HG03064 (cell line): ENCODE data around the gene FIGNL2.

Experiments used
- ATAC-seq: cut with Tn5 transposase; IDR thresholded peaks from one replicate; pipeline ENCODE4 v1.9.1; 2021; ENCODE audit warnings: low read depth; ENCODE audit not compliant: unreplicated experiment

The FIGNL2 gene

DNA sequence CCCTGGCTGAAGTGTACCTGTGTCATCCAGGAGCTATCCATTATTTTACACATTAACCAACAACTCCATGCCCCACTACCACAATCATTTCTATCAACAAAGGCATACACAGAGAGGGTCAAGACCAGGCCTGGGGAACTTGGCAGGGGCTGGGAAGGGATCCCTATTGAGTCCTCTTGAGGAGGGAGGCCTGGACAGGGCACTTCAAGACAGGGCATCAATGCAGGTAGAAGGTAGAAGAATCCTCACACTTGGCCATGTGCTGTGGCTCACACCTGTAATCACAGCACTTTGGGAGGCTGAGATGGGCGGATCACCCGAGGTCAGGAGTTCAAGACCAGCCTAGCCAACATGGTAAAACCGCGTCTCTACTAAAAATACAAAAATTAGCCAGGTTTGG, 26.0 kb upstream of the FIGNL2 start:
- no peak for ATAC-seq

- ATAC-seq: no peak
These were observed 25.5 kb upstream of the FIGNL2 start for GRCh38 chr12:51874000-51874399.

GRCh38 chr12:51873251-51873994, 24.9 kb upstream of the FIGNL2 start:
- no peak for ATAC-seq

GRCh38 chr12:51872689-51872981, 24.1 kb upstream of the FIGNL2 start:
- ATAC-seq: no peak

DNA sequence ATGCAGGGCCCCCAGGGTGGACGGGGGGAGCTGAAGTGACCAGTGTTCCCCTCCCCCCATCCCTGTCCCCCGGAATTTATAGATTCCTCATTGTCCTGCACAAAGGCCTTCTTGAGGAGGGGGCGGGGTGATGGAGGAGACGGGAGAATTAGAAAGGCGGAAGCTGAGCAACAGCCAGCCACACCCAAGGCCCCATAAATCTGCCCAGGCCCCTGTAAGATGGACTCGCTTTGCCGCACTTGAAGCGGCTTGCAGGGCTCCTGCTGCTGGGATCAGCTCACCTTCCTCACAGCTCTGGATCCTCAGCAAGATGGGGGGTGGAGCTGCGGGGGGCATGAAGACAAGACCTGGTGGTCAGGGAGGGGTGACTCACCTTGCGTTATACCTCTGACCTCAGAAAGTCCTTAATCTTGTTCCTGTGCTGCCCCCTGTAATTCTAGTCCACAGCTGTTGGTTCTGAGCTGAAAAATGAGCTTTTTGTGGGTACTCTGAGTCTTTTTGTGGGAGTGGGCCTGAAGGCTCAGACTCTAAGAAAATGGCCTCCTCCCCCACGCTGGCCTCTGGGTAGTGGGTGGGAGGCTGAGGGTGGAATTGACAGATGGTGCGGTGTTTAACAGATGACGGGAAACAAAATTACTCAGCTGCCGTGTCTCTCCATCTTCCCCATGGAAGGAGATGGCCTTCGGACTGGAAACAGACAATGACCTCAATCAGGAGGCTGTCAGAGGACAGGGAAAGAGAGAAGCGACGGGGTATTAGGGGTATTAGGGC, 23.6 kb upstream of the FIGNL2 start:
- ATAC-seq: no peak

- ATAC-seq: no peak
These were observed 22.6 kb upstream of the FIGNL2 start for GRCh38 chr12:51871126-51871525.

DNA sequence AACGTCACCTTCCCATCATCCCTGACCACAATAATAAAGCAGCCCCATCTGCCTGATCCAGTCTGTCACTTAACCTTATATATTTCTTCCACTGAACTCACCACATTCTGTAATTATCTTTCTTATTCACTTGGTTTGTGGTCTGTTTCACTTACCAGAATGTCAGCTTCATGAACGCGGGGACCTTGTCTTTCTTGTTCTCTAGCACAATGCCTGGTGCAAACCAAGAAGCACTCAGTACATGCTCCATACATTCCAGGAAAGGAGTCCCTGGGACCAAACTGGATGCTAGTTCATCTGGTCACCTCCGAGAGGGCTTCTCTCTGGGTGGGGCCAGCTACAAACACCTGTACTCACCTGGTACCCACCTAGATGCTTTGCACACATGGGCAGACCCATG, 22.0 kb upstream of the FIGNL2 start:
- no peak for ATAC-seq

DNA sequence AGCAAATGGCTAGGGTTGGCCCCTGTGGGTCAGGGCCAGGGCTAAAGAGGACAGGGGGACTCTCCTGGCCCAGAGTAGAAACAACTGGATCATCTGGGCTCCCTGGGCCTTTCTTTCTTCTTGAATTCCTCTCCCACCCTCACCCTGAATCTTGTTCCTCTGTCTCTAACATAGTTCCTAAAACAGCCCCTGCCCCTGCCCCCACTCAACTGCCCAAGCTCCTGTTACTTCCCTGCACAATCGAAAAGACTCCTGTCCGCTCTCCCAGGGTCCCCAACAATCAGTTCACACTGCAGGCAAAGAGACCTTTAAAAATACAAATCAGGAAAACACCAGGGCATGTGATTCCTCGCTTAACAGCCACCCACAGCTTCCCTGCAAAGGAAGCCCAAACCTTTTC, 21.4 kb upstream of the FIGNL2 start:
- no peak for ATAC-seq

DNA sequence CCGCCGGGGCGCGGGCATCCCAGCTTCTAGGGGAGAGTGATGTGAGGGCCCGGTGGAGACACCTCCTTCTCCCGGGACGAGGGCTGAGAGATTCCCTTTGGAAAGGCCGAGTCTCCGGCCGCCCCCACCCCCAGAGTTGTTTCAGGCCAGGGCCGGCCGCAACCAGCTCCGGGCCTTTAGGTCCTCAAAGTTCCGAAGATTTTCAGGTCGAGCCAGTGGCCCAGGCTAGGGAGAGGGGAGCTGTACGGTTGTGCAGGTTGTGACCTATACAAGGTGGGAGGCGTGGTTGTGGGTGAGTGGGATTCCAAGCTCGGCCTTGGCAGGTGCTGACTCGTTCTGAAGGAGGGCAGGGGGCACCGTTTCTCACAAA, 21.0 kb upstream of the FIGNL2 start:
- ATAC-seq: no peak

DNA sequence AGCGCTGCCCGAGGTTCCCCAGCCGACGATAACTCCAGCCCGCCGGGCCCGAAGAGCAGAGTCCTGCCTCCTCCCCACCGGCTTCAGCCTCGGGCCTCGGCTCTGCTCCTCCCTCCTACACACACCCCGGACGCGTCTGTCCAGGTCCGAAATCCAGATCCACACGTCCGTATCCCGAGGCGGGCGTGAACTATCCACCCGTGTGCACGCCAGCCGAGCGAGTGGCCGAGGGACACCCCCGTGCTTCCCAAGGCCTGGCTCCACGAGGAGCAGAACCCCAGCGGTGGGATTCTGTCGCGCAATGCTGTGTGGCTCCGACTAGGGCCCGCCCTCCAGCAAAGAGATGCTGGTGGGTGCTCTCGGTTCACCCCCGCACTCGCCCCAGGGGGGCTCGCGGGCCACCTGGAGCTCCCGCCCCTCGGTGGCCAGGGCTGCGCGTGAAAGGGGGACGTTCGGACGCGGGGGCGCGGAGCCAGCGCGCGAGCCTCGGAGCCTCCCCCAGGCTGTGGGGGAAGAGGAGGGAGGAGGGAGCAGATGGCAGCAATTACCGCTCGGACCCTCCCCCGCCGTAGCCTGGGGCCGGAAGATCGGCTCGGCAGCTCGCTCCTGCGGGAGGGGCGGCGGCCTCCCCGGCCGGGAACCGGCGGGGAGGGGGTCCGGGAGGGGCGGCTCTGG, 20.4 kb upstream of the FIGNL2 start:
- ATAC-seq: no peak

GRCh38 chr12:51867796-51868428, 19.4 kb upstream of the FIGNL2 start:
- ATAC-seq: no peak

GRCh38 chr12:51867371-51867770, 18.9 kb upstream of the FIGNL2 start:
- ATAC-seq: no peak

DNA sequence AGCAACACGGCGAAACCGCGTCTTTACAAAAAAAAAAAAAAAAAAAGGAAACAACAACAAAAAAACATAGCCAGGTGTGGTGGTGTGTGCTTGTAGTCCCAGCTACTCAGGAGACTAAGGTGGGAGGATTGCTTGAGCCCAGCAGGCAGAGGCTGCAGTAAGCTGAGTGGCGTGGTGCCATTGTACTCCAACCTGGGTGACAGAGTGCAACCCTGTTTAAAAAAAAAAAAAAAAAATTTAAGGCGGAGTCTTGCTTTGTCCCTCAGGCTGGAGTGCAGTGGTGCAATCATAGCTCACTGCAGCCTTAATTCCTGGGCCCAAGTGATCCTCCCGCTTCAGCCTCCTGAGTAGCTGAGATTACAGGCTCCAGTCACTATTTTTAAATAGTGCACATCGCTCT, 18.2 kb upstream of the FIGNL2 start:
- ATAC-seq: no peak

- no peak for ATAC-seq
These were observed 17.8 kb upstream of the FIGNL2 start for GRCh38 chr12:51866324-51866723.

GRCh38 chr12:51865757-51866270, 17.3 kb upstream of the FIGNL2 start:
- no peak for ATAC-seq

- ATAC-seq: no peak
These were observed 16.5 kb upstream of the FIGNL2 start for GRCh38 chr12:51864833-51865670.

GRCh38 chr12:51863933-51864832, 15.7 kb upstream of the FIGNL2 start:
- no peak for ATAC-seq

DNA sequence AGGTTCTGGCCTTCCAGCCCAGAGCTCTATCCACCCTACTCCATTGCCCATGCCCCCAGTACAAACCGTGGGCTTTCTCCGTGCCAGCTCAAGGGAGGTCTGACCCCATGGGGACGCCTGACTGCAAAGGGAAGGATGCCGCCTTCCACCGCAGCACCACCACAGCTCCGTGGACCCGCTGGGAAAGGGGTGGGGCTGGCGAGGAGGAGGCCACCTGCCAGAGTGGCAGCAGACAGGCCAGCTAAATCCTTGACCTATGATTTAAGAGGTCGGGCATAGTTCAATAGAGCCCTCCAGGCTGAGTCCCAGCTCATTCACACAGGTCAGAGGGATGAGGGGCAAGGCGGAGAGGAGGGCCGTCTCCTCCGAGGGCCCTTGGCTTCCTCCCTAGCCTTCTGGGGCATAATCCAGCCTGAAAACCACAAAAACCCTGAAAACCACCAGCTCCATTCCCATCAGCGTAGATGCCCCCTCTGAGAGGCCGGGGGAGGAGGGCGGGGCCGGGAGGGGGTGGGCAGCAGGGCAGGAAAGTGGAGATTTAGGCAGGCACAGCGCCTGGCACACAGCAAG, 14.9 kb upstream of the FIGNL2 start:
- no peak for ATAC-seq

DNA sequence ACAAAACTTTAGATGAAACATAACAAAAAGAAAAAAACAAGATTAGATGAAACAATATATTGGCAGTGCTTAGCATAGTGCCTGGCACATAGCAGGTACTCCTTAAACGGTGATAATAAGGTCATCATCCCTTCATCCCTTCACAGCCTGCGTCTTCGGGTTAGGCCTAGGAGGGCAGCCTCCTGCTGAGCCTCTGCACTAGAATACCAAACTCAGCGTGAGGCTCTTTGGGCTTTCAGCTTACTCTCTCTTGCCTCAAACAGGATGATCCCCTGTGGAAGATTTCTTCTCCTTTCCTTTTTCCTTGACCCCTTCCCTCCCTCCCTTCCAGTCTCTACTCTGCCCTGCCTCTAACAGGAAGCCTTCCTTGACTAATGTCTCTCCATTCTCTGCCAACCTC, 14.4 kb upstream of the FIGNL2 start:
- ATAC-seq: no peak
